Lower lobe of right lung (tissue), 2 donors: ENCODE data around the gene CD19. TPM values are rescaled to one million over a fixed set of nuclear protein-coding genes. Genes with fewer than 3 reads are reported as not detected.
"Not testable (repeated sequence)": the region's sequence is repeated elsewhere in the genome, so short reads cannot be mapped to it uniquely, and the experiment has no call there.

Source experiments
- ATAC-seq, 2 donors: fragments of 200-7000 bp; cut with Tn5 transposase; one replicate each; pipeline ENCODE4 v1.9.1; 2020 to 2022; ENCODE audit warnings: mild to moderate bottlenecking in 2 of 2, moderate library complexity in 2 of 2
- DNase-seq: peaks from one replicate; pipeline ENCODE4 v3.0.0-alpha.2; 2020
- H3K27ac ChIP-seq: fragments of 200-600 bp; one replicate; pipeline ENCODE4 v1.8.0; 2022
- H3K27me3 ChIP-seq: fragments of 200-600 bp; one replicate; pipeline ENCODE4 v1.8.0; 2022; ENCODE audit warnings: low read depth
- H3K36me3 ChIP-seq: fragments of 200-600 bp; one replicate; pipeline ENCODE4 v1.8.0; 2022; ENCODE audit warnings: mild to moderate bottlenecking
- H3K4me1 ChIP-seq: fragments of 200-600 bp; one replicate; pipeline ENCODE4 v1.8.0; 2022
- H3K4me3 ChIP-seq: fragments of 200-600 bp; one replicate; pipeline ENCODE4 v1.8.0; 2022; ENCODE audit warnings: mild to moderate bottlenecking
- H3K9me3 ChIP-seq: fragments of 200-600 bp; one replicate; pipeline ENCODE4 v1.8.0; 2022
- intact Hi-C: fragments of 100-400 bp; cut with DNase I; formaldehyde crosslinking; loops from one replicate; pipeline ENCODE4 v1.11.0; 2022
- total RNA-seq: library from RNA; stranded (reverse); fragmentation: NEBNext Ultra II Directional; extraction: Animal tissue kit (Norgen Biotek cat#: 25700); gene quantifications from one replicate; pipeline ENCODE4 v1.2.1, GENCODE V29; 2021
- TF ChIP-seq, protein P1 (sequence below): fragments of 200-600 bp; IDR thresholded peaks from one replicate; pipeline ENCODE4 v1.8.0; 2022; ENCODE audit warnings: antibody characterized with exemption, mild to moderate bottlenecking
- donor health status: DM: no; HTN: yes; CAD: no; lungs with severe emphysema.

CD19 gene
- total RNA-seq, 1 donor from 2014 or later, result 0.21 TPM

DNA sequence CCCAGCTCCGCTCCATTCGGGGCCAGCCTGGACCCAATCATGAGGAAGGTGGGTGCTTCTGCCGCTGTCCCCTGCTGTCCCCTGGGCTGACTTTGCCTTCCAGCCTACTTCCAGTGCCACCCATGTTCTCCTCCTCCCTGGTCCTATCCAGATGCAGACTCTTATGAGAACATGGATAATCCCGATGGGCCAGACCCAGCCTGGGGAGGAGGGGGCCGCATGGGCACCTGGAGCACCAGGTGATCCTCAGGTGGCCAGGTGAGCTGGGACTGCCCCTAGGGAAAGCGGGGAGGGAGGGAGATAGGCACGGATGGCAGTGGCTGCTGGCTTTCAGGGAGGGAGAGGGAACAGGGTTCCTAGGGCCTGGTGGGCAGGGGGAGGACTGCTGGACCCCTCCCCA is 7.0 kb downstream of the CD19 start:
- TF ChIP-seq, protein P1, sequence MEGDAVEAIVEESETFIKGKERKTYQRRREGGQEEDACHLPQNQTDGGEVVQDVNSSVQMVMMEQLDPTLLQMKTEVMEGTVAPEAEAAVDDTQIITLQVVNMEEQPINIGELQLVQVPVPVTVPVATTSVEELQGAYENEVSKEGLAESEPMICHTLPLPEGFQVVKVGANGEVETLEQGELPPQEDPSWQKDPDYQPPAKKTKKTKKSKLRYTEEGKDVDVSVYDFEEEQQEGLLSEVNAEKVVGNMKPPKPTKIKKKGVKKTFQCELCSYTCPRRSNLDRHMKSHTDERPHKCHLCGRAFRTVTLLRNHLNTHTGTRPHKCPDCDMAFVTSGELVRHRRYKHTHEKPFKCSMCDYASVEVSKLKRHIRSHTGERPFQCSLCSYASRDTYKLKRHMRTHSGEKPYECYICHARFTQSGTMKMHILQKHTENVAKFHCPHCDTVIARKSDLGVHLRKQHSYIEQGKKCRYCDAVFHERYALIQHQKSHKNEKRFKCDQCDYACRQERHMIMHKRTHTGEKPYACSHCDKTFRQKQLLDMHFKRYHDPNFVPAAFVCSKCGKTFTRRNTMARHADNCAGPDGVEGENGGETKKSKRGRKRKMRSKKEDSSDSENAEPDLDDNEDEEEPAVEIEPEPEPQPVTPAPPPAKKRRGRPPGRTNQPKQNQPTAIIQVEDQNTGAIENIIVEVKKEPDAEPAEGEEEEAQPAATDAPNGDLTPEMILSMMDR, result no peak
- Histone ChIP-seq H3K4me1 (peaks cover 7% of the 10 kb centered on the region), H3K27me3 (no peaks in the 10 kb centered on the region), H3K27ac (no peak overlapping the region), H3K4me3 (no peak overlapping the region), H3K36me3 (no peaks in the 10 kb centered on the region), H3K9me3 (no peaks in the 10 kb centered on the region)
- intact Hi-C loops, result no loop called here
- no peak for ATAC-seq
- no peak for DNase-seq

DNA sequence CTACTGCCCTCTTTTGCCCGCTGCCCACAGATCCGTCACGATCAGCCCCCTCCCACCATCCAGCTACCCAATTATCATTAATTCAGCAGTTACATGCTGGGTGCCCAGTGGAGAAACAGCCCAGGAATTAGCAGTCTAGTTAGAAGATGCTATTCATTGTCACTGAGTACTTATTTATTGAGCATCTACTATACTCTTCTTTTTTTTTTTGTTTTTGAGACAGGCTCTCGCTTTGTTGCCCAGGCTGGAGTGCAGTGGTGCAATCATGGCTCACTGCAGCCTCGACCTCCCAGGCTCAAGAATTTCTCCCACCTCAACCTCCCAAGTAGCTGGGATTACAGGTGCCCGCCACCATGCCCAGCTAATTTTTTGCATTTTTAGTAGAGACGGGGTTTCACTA is 8.1 kb downstream of the CD19 start:
- intact Hi-C loops, H3K36me3 ChIP-seq: not testable (repeated sequence)

DNA sequence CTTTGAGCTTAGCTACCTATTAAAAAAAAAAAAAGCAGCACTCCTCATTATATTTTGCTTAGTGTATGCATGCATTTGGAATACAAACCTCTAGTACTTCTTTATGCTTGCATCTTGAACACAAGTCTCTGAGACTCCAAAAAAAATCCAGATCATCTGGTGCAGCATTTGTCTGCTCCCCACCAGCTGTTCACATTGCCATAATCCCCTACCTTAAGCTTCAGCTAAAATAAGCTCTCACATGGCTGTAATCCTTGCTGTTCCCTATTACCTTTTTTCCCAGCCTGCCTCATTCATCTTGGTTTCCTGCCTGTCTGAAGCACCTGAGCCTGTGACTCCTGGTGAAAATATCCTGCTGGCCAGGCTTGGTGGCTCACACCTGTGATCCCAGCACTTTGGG is 11.5 kb downstream of the CD19 start:
- intact Hi-C loops, result no loop called here
- no peak overlapping the region for H3K27ac ChIP-seq
- TF ChIP-seq, protein P1, result no peak
- ATAC-seq (no peak), DNase-seq (no peak)
- no peaks in the 10 kb centered on the region for H3K9me3 ChIP-seq
- no peaks in the 10 kb centered on the region for H3K27me3 ChIP-seq
- H3K36me3 ChIP-seq, result no peaks in the 10 kb centered on the region
- H3K4me1 ChIP-seq, result peaks cover 10% of the 10 kb centered on the region
- no peak overlapping the region for H3K4me3 ChIP-seq

More for the DNA sequence above, 8.1 kb downstream of the CD19 start:
- not testable (repeated sequence) for H3K27ac ChIP-seq, ATAC-seq, H3K4me1 ChIP-seq, H3K27me3 ChIP-seq, DNase-seq, H3K4me3 ChIP-seq, H3K9me3 ChIP-seq

DNA sequence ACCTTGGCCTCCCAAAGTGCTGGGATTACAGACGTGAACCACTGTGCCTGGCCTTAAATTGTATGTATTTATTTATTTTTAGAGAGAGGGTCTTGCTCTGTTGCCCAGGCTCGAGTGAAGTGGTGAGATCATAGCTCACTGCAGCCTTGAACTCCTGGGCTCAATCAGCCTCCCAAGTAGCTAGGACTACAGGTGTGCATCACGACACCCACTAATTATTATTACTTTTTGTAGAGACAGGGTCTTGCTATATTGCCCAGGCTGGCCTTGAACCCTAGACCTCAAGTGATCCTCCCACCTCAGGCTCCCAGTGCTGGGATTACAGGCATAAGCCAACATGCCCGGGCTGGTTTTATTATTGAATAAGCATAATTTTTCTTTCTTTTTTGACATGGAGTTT is 14.9 kb downstream of the CD19 start:
- Histone ChIP-seq H3K27me3 (no peaks in the 10 kb centered on the region), H3K4me3 (no peak overlapping the region), H3K36me3 (no peaks in the 10 kb centered on the region), H3K27ac (no peak overlapping the region), H3K4me1 (peaks cover 12% of the 10 kb centered on the region), H3K9me3 (no peaks in the 10 kb centered on the region)
- DNase-seq (no peak), ATAC-seq (no peak)
- intact Hi-C loops, result no loop called here
- TF ChIP-seq, protein P1, result no peak

DNA sequence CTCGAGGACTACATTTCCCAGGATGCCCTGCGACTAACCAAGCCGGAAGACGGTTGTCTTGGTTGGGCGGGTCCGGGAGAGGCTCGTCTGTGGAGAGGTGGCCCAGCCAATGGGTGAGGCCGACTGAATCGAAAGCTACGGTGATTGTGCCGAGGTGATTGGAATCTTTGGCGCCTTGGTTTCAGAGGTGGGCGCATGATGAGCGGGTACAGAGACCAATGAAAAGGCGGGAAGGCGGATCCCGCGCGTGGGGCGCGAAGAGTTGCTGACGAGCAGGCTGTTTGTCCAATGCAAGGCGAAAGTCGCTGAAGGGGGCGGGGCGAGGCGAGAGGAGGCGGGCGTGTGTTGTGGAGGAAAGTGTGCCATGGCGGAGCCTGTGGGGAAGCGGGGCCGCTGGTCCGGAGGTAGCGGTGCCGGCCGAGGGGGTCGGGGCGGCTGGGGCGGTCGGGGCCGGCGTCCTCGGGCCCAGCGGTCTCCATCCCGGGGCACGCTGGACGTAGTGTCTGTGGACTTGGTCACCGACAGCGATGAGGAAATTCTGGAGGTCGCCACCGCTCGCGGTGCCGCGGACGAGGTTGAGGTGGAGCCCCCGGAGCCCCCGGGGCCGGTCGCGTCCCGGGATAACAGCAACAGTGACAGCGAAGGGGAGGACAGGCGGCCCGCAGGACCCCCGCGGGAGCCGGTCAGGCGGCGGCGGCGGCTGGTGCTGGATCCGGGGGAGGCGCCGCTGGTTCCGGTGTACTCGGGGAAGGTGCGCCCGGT is 19.1 kb downstream of the CD19 start, which contains the start of gene NFATC2IP:
NFATC2IP (plus strand) TSS at position 290 of the 762 bp plus-strand sequence; CDS start at position 365, 75 bp downstream.
- ATAC-seq (peak; percentile 98 to 99), DNase-seq (peak; percentile 99)
- Histone ChIP-seq H3K36me3 (peaks cover 35% of the 10 kb centered on the region), H3K27ac (peak within 1 kb of the TSS; percentile 88), H3K4me1 (peaks cover 11% of the 10 kb centered on the region), H3K9me3 (no peaks in the 10 kb centered on the region), H3K27me3 (no peaks in the 10 kb centered on the region), H3K4me3 (peak within 1 kb of the TSS; percentile 87)
- intact Hi-C loops, result no loop called here
- TF ChIP-seq, protein P1, result no peak

DNA sequence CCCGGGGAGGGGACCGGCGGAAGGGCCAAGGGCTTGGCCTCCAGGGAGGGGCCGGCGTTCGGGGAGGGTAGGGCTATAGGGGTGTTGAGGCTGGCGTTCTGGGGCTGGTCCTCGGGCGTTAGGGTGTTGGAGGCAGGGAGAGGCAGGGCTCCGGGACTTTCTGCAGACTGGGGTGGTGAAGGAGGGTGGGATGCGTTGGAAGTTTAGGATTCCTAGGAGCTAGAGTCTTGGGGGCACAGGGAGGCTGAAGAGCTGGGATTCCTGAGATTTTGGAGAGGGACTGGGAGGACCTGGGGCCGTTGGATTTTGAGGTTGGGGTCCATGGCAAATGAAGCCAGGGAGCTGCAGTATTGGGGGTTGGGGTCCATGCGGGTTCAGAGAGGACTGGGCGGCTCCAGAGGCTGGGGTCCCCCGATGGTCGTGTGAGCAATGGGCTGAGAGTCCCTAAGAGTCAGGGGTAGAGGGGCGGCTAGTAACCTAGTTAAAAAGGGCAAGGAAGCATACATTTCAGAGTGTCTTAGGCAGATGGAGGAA is 19.7 kb downstream of the CD19 start:
- no peaks in the 10 kb centered on the region for H3K27me3 ChIP-seq
- TF ChIP-seq, protein P1, result no peak
- intact Hi-C loops, result no loop called here
- DNase-seq (no peak), ATAC-seq (peak; percentile 63 to 67)
- H3K36me3 ChIP-seq, result peaks cover 42% of the 10 kb centered on the region
- peak overlapping the region; percentile 88 for H3K27ac ChIP-seq
- peak overlapping the region; percentile 87 for H3K4me3 ChIP-seq
- no peaks in the 10 kb centered on the region for H3K9me3 ChIP-seq
- peaks cover 8% of the 10 kb centered on the region for H3K4me1 ChIP-seq
